T-helper 9 cell (primary cell): ENCODE results near the gene CDY2A.
"Not testable (repeated sequence)": the region's sequence is repeated elsewhere in the genome, so short reads cannot be mapped to it uniquely, and the experiment has no call there.

Experiments
- DNase-seq: peaks from one replicate; pipeline ENCODE4 v3.0.0-alpha.2; 2020
- total RNA-seq, 2 donors: gene quantifications; one replicate each; lab custom pipeline; 2026; lab: John Stamatoyannopoulos, UW

The CDY2A gene
- total RNA-seq: 0 reads per million in 2 donors

GRCh38 chrY:18025487-18025886 lies at the start of gene CDY2A:
Gene CDY2A, plus strand, starts transcription at chrY:18025787. Its CDS starts 328 bp downstream, at chrY:18026115.
- DNase-seq: not testable (repeated sequence)

GRCh38 chrY:17997586-17997985 lies 28.0 kb upstream of the CDY2A start:
- not testable (repeated sequence) for DNase-seq

- DNase-seq: not testable (repeated sequence)
Observed at GRCh38 chrY:17998266-17998665, 27.3 kb upstream of the CDY2A start.

- not testable (repeated sequence) for DNase-seq
Observed at GRCh38 chrY:18023897-18024296, 1.7 kb upstream of the CDY2A start.

GRCh38 chrY:18028845-18029244 lies 3.3 kb downstream of the CDY2A start:
- not testable (repeated sequence) for DNase-seq

- DNase-seq: not testable (repeated sequence)
Observed at GRCh38 chrY:18030178-18030577, 4.6 kb downstream of the CDY2A start.

- not testable (repeated sequence) for DNase-seq
Observed at GRCh38 chrY:18034100-18034814, 8.7 kb downstream of the CDY2A start.

GRCh38 chrY:18034864-18035263 lies 9.3 kb downstream of the CDY2A start:
- not testable (repeated sequence) for DNase-seq

- DNase-seq: not testable (repeated sequence)
Observed at GRCh38 chrY:18044990-18045389, 19.4 kb downstream of the CDY2A start.

GRCh38 chrY:18048149-18049040 lies 22.8 kb downstream of the CDY2A start:
- DNase-seq: not testable (repeated sequence)

- not testable (repeated sequence) for DNase-seq
Observed at GRCh38 chrY:18049061-18049460, 23.5 kb downstream of the CDY2A start.

- DNase-seq: not testable (repeated sequence)
Observed at GRCh38 chrY:18056473-18056872, 30.9 kb downstream of the CDY2A start.

GRCh38 chrY:18073464-18073863 lies 47.9 kb downstream of the CDY2A start:
- DNase-seq: not testable (repeated sequence)
